Fibroblast of skin of scalp (primary cell): Measurements from ENCODE around the gene TRAP1. TPM values are rescaled to one million over a fixed set of nuclear protein-coding genes. Genes with fewer than 3 reads are reported as not detected.

Experiments
- DNase-seq: peaks from one replicate; pipeline ENCODE4 v3.0.0-alpha.2; 2013
- polyA plus RNA-seq, 2 experiments: library from polyadenylated mRNA; unstranded; fragments of 120-200 nt; gene quantifications; one replicate each; pipeline ENCODE4 v1.2.1, GENCODE V29; 2013; ENCODE audit not compliant: insufficient read length in 2 of 2

The TRAP1 gene
- polyA plus RNA-seq (2013, experiment 1 of 2; ENCODE audit: insufficient read length), result 69.1 TPM
- 66.2 TPM for polyA plus RNA-seq (2013, experiment 2 of 2; ENCODE audit: insufficient read length)

GRCh38 chr16:3717235-3718018, at the start of gene TRAP1:
Gene TRAP1 (minus strand): TSS chr16:3717524. CDS start chr16:3717508, 16 bp downstream.
- peak; percentile 86 for DNase-seq

DNA sequence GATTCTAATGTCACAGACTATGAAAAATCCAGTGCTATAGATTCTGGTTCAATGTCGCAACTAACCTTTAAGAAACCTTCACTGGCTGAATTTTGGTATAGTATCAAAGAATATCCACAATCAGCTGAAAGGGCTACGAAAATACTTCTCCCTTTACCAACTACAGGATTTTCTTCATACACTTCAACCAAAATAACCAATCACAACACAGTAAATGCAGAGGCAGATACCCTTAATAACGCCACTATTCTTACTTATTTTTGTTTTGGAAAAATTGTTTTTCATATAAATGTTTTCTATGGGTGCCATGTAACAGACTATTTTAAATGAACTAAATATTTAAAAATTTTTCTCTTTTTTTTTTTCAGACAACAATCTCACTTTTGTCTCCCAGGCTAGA, 48.9 kb upstream of the TRAP1 start:
- DNase-seq, result no peak

- DNase-seq, result no peak
These were observed 47.1 kb upstream of the TRAP1 start for GRCh38 chr16:3764409-3764808.

DNA sequence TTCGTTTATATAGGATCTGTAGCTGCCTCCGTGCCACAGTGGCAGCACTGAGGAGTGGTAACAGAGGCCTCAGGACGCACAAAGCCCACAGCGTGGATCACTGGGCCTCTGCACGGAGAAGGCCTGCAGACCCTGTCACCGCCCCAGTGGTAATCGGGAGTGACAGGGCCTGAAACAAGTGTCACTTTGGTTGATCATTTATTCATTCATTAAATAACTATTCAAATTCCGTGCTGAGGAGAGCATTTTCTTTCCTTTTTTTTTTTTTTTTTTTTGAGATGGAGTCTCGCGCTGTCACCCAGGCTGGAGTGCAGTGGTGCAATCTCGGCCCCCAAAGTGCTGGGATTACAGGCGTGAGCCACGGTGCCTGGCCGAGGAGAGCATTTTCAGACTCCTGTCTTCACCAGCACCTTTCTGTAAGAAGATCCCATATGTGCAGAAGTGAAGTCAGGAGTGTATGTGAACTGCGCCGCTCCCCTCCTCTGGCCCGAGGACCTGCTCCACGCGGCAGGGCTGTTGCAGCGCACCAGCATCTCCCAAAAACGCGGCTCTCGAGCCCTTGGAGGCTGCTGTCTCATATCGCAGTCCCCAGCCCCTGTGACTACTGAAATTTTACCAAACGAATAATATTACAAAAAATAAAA, 44.9 kb upstream of the TRAP1 start:
- no peak for DNase-seq

- no peak for DNase-seq
These were observed 44.2 kb upstream of the TRAP1 start for GRCh38 chr16:3761375-3762106.

- no peak for DNase-seq
These were observed 43.2 kb upstream of the TRAP1 start for GRCh38 chr16:3760518-3760917.

DNA sequence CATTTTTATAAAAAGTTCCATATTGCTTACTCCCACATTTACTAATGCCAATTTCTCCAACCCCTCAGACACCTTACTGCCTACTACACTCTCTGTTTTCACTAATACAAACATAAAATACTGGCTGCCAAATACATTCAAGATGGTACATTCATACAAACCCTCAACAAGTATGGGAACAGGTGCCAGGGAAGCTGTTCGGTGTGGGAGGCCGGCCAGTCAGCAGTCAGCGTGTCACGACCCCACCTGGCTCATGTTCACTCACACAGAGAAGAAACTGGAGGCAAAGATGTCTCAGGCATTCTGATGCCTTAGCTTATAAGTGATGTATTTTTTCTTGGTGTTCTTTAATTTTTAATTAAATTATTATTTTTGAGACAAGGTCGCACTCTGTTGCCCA, 42.4 kb upstream of the TRAP1 start:
- DNase-seq, result no peak

GRCh38 chr16:3756113-3756512, 38.8 kb upstream of the TRAP1 start:
- DNase-seq, result no peak

GRCh38 chr16:3755249-3755648, 37.9 kb upstream of the TRAP1 start:
- DNase-seq, result no peak

DNA sequence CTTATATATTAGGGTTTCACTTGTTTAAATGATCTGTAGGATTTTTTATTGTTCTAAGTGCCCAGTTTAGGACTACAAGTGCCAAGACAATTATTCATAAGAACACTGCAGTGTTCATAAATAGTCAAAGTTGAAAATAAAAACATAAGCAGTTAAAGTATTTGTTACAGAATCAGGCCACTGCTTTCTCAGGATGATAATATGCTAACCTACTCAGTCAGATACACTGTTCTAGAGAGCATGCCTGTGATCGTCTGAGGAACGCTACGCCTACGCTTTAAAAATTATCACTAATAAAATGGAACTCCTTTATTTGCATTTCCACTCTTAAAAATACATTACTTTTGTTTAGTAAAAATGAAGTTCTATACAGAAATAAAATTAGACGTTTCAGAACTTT, 37.4 kb upstream of the TRAP1 start:
- DNase-seq, result no peak

- peak; percentile 58 for DNase-seq
These were observed 36.9 kb upstream of the TRAP1 start for GRCh38 chr16:3754081-3754703.

- no peak for DNase-seq
These were observed 35.7 kb upstream of the TRAP1 start for GRCh38 chr16:3752984-3753383.

DNA sequence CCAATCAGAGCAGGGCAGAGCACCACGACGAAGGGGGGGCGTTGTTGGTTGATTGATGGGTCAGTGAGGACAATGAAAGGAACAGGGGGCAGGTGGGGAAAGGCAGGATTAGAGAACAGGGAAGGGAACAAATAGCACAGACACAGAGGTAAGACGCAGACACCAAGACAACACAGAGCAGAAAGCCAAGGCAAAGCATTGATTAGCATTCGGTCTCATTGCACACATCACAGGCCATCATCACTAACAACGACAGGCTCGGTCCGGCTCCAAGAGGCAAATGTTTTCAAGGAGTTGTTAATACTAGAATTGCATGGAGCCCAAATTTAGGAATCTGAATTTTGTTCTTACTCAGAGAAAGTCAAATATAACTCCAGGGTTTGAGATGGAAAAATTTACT, 34.6 kb upstream of the TRAP1 start:
- no peak for DNase-seq

GRCh38 chr16:3748307-3748706, 31.0 kb upstream of the TRAP1 start:
- DNase-seq, result no peak

DNA sequence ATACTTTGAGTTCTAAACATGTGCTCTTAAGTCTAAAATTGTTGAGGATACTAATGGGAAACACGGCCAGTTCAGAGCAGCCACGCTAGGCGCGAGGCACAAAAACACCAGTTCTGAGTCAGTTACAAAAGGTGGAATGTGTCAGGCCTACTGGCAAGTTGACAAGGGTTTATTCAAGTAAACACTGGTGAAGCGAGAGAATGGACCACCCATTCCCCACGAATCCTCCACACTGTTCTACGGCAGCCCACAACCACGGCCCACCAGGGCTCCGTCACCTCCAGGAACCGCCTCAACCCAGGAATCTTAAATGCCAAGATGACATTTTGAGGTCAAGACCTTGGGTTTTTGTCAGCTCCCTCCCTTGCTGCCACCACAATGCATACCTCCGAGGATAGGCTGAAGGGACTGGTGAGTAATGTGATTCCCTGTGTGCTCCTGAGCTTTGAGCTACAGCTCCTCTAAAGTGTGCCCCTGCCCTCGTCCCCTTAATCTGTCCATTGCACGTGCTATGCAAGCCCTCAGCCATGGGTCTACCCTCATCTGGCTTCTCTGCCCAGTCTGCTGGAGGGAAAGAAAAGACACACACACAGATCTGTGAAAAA, 28.5 kb upstream of the TRAP1 start:
- DNase-seq, result peak; percentile 43

GRCh38 chr16:3744018-3744417, 26.7 kb upstream of the TRAP1 start:
- no peak for DNase-seq

- no peak for DNase-seq
These were observed 23.6 kb upstream of the TRAP1 start for GRCh38 chr16:3740934-3741333.

DNA sequence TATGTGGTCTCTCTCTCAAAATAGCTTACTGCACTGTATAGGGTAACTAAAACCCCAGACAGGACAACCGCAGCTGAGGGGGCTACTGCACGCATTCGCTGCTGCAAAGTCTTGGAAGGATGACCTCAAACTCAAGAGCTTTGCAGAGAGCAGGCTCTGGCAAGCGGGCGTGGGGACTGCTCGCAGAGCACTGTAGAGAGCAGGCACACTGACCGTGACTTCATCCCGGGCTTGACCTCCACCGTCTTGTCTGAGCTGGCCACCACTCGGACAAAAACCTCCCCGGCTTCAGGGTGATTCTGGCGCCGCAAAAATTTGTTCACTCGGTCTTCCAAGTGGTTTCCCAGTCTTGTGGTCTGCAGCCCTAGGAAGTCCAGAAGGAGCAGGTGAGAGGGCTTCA, 22.9 kb upstream of the TRAP1 start:
- no peak for DNase-seq

GRCh38 chr16:3739636-3740035, 22.3 kb upstream of the TRAP1 start:
- DNase-seq, result no peak

- no peak for DNase-seq
These were observed 21.2 kb upstream of the TRAP1 start for GRCh38 chr16:3738541-3738940.

DNA sequence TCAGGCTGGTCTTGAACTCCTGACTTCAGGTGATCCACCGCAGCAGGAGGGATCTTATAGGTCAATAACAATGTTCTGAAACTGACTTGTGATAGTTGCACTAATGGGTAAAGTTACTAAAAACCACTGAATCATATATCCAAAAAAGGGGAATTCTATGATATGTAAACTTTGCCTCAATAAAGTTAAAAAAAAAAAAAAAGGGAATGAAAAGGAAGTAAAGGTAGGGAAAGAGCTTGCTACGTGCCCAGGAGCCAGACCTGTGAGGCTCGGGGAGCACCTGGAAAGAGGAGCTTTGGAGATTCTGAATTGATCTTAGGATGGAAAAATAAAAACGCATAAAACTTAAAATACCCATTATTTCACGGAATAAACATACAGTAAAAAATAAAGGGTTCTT, 20.8 kb upstream of the TRAP1 start:
- no peak for DNase-seq

DNA sequence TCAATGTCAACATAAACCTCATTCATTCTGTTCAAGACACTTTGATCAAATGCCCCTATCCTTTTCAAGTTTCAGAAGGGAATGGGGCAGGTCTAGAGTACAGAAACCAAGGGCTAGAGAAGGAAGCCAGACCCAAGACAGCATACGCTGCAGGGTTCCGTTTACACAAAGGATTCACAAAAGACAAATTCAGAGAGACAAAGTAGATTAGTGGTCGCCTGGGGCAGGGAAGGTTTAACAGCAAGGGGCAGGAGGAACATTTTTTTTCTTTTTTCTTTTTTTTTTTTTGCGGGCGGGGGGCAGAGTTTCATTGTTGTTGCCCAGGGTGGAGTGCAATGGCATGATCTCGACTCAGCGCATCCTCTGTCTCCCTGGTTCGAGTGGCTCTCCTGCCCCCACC, 19.9 kb upstream of the TRAP1 start:
- no peak for DNase-seq

DNA sequence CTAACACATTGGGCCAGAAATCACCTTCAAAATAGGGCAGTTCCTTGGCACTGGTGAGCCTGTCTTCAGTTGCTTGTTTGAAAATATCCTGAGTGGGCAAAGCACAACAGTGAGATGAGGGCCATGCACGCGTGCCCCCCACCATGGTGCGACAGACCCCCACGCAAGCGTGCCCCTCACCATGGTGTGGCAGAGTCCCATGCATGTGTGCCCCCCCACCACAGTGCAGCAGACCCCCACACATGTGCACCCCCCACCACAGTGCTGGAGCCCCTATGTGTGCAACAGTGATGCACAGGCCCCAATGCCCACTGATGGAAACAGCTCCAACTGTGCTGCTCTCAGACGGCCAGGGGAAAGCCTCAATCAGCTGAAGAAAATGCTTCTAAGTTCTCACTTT, 18.8 kb upstream of the TRAP1 start:
- DNase-seq, result no peak
